OCI-LY1 (cell line): ENCODE data around the gene AFDN.

Experiments used
- H2AFZ ChIP-seq: fragments of 200-600 bp; sonication (generic), shearing (Covaris generic); 2 replicates; pipeline ENCODE4 v1.6.0; 2014; ENCODE audit warnings: antibody characterized with exemption, mild to moderate bottlenecking, low read length
- H3F3A ChIP-seq: fragments of 200-600 bp; sonication (generic), shearing (Covaris generic); 2 replicates; pipeline ENCODE4 v1.6.0; 2014; ENCODE audit warnings: mild to moderate bottlenecking, antibody characterized with exemption, low read length, moderate library complexity; ENCODE audit not compliant: insufficient read depth
- H3K27ac ChIP-seq: fragments of 200-600 bp; sonication (generic); 2 replicates; pipeline ENCODE4 v1.5.1; 2014; ENCODE audit warnings: low read length, mixed run types, mild to moderate bottlenecking, low read depth; ENCODE audit not compliant: poor library complexity, severe bottlenecking
- H3K27me3 ChIP-seq: fragments of 200-600 bp; sonication (generic); 2 replicates; pipeline ENCODE4 v1.6.0; 2014; ENCODE audit warnings: antibody characterized with exemption, mild to moderate bottlenecking, low read length, moderate library complexity; ENCODE audit not compliant: insufficient read depth
- H3K36me3 ChIP-seq: fragments of 200-600 bp; sonication (generic); 2 replicates; pipeline ENCODE4 v1.6.1; 2014; ENCODE audit warnings: mild to moderate bottlenecking, antibody characterized with exemption, low read length, moderate library complexity, mixed read lengths; ENCODE audit not compliant: insufficient read depth
- H3K4me1 ChIP-seq: fragments of 200-600 bp; sonication (generic); 2 replicates; pipeline ENCODE4 v1.5.1; 2014; ENCODE audit warnings: mild to moderate bottlenecking, low read length, moderate library complexity; ENCODE audit not compliant: insufficient read depth, severe bottlenecking
- H3K4me2 ChIP-seq: fragments of 200-600 bp; sonication (generic), shearing (Covaris generic); 2 replicates; pipeline ENCODE4 v1.6.1; 2014; ENCODE audit warnings: low read length
- H3K4me3 ChIP-seq: fragments of 200-600 bp; sonication (generic); 2 replicates; pipeline ENCODE4 v1.5.1; 2014; ENCODE audit warnings: low read length, low read depth, mild to moderate bottlenecking, mixed read lengths; ENCODE audit not compliant: poor library complexity, severe bottlenecking
- H3K79me2 ChIP-seq: fragments of 200-600 bp; shearing (Covaris generic); 2 replicates; pipeline ENCODE4 v1.6.1; 2016; ENCODE audit warnings: mixed run types, low read length, mixed read lengths; ENCODE audit not compliant: insufficient read depth
- H3K9ac ChIP-seq: fragments of 200-600 bp; sonication (generic), shearing (Covaris generic); 2 replicates; pipeline ENCODE4 v1.6.1; 2014; ENCODE audit warnings: mild to moderate bottlenecking, low read length, mixed read lengths
- H3K9me2 ChIP-seq: fragments of 200-600 bp; sonication (generic), shearing (Covaris generic); 2 replicates; pipeline ENCODE4 v1.6.1; 2014; ENCODE audit warnings: low read depth, mild to moderate bottlenecking, low read length, mixed read lengths
- H3K9me3 ChIP-seq: fragments of 200-600 bp; shearing (Covaris generic); 2 replicates; pipeline ENCODE4 v1.6.1; 2014; ENCODE audit warnings: low read length, mixed read lengths
- H4K20me1 ChIP-seq: fragments of 200-600 bp; sonication (generic), shearing (Covaris generic); 2 replicates; pipeline ENCODE4 v1.6.0; 2016; ENCODE audit warnings: mild to moderate bottlenecking, low read length; ENCODE audit not compliant: insufficient read depth
- CTCF ChIP-seq: fragments of 200-600 bp; sonication (generic), shearing (Covaris generic); IDR thresholded peaks from 2 replicates; pipeline ENCODE4 v1.5.1; 2017; ENCODE audit warnings: mild to moderate bottlenecking, antibody characterized with exemption, low read length, moderate library complexity, mixed read lengths
- EZH2 ChIP-seq: fragments of 200-600 bp; sonication (generic), shearing (Covaris generic); IDR thresholded peaks from 2 replicates; pipeline ENCODE4 v1.8.0; 2017; ENCODE audit warnings: borderline replicate concordance, mixed run types, mild to moderate bottlenecking, antibody characterized with exemption, low read length, moderate library complexity, mixed read lengths

The AFDN gene

GRCh38 chr6:167995302-167995701 is 168.6 kb downstream of the AFDN start:
- Histone ChIP-seq H3F3A (no peaks in the 10 kb centered on the region), H3K36me3 (no peaks in the 10 kb centered on the region), H3K27me3 (no peaks in the 10 kb centered on the region), H2AFZ (no peak overlapping the region), H3K4me1 (no peaks in the 10 kb centered on the region), H3K4me3 (no peak overlapping the region), H3K79me2 (no peaks in the 10 kb centered on the region), H3K4me2 (no peak overlapping the region), H3K9ac (no peak overlapping the region), H3K9me3 (no peaks in the 10 kb centered on the region), H3K9me2 (no peaks in the 10 kb centered on the region), H3K27ac (no peak overlapping the region), H4K20me1 (no peaks in the 10 kb centered on the region)
- no peak for TF ChIP-seq EZH2
- TF ChIP-seq CTCF, result no peak

GRCh38 chr6:167995731-167996151 is 169.0 kb downstream of the AFDN start:
- Histone ChIP-seq H3K4me1 (no peaks in the 10 kb centered on the region), H3K9ac (no peak overlapping the region), H3K27ac (no peak overlapping the region), H3K4me3 (no peak overlapping the region), H3F3A (no peaks in the 10 kb centered on the region), H3K79me2 (no peaks in the 10 kb centered on the region), H3K4me2 (no peak overlapping the region), H3K9me3 (no peaks in the 10 kb centered on the region), H3K27me3 (no peaks in the 10 kb centered on the region), H3K36me3 (no peaks in the 10 kb centered on the region), H4K20me1 (no peaks in the 10 kb centered on the region), H2AFZ (no peak overlapping the region), H3K9me2 (no peaks in the 10 kb centered on the region)
- TF ChIP-seq CTCF (no peak), EZH2 (no peak)

- H4K20me1 ChIP-seq, result no peaks in the 10 kb centered on the region
- TF ChIP-seq EZH2, result no peak
- no peaks in the 10 kb centered on the region for H3F3A ChIP-seq
- H3K4me3 ChIP-seq, result no peak overlapping the region
- no peak overlapping the region for H3K4me2 ChIP-seq
- no peak overlapping the region for H3K9ac ChIP-seq
- no peaks in the 10 kb centered on the region for H3K9me3 ChIP-seq
- H3K27ac ChIP-seq, result no peak overlapping the region
- no peaks in the 10 kb centered on the region for H3K27me3 ChIP-seq
- H3K79me2 ChIP-seq, result no peaks in the 10 kb centered on the region
- no peaks in the 10 kb centered on the region for H3K36me3 ChIP-seq
- no peaks in the 10 kb centered on the region for H3K4me1 ChIP-seq
- H2AFZ ChIP-seq, result no peak overlapping the region
- H3K9me2 ChIP-seq, result no peaks in the 10 kb centered on the region
Measured at GRCh38 chr6:167996424-167997199, 169.9 kb downstream of the AFDN start.

GRCh38 chr6:167997642-167998041 is 170.9 kb downstream of the AFDN start, which contains the start of gene KIF25:
Gene KIF25, plus strand, starts transcription at chr6:167997671. Its CDS starts 31,915 bp downstream, at chr6:168029586.
- Histone ChIP-seq H3K4me1 (no peaks in the 10 kb centered on the region), H3K4me2 (no peak within 1 kb of the TSS), H4K20me1 (no peaks in the 10 kb centered on the region), H3K4me3 (no peak within 1 kb of the TSS), H3K27ac (no peak within 1 kb of the TSS), H3K9me2 (no peaks in the 10 kb centered on the region), H2AFZ (no peak within 1 kb of the TSS), H3F3A (no peaks in the 10 kb centered on the region), H3K79me2 (no peaks in the 10 kb centered on the region), H3K27me3 (no peaks in the 10 kb centered on the region), H3K9me3 (no peaks in the 10 kb centered on the region), H3K9ac (no peak within 1 kb of the TSS), H3K36me3 (no peaks in the 10 kb centered on the region)
- TF ChIP-seq EZH2, result no peak
- TF ChIP-seq CTCF, result no peak
